Measurements from ENCODE around the gene HES3.

The HES3 gene

GRCh38 chr1:6220236-6220635, 23.7 kb upstream of the HES3 start:
- no peak for DNase-seq

- no peak for DNase-seq
Observed at GRCh38 chr1:6221210-6221784, 22.7 kb upstream of the HES3 start.

- no peak for DNase-seq
Observed at GRCh38 chr1:6222636-6223035, 21.3 kb upstream of the HES3 start.

- DNase-seq, result no peak
Observed at GRCh38 chr1:6223617-6224016, 20.4 kb upstream of the HES3 start.

GRCh38 chr1:6224718-6225117, 19.3 kb upstream of the HES3 start:
- no peak for DNase-seq

GRCh38 chr1:6225651-6226050, 18.3 kb upstream of the HES3 start:
- no peak for DNase-seq

GRCh38 chr1:6233376-6233775, 10.6 kb upstream of the HES3 start:
- DNase-seq, result no peak

- DNase-seq, result no peak
Observed at GRCh38 chr1:6234502-6235295, 9.3 kb upstream of the HES3 start.

- DNase-seq, result peak; percentile 10
Observed at GRCh38 chr1:6235296-6235677, 8.7 kb upstream of the HES3 start.

GRCh38 chr1:6237093-6237492, 6.9 kb upstream of the HES3 start:
- no peak for DNase-seq

- no peak for DNase-seq
Observed at GRCh38 chr1:6239213-6239752, 4.7 kb upstream of the HES3 start.

GRCh38 chr1:6239950-6240768, 3.8 kb upstream of the HES3 start:
- no peak for DNase-seq

- DNase-seq, result no peak
Observed at GRCh38 chr1:6241107-6241886, 2.7 kb upstream of the HES3 start.

GRCh38 chr1:6241887-6242740, 1.9 kb upstream of the HES3 start:
- DNase-seq, result no peak

GRCh38 chr1:6243053-6243834, 735 bp upstream of the HES3 start:
- DNase-seq, result no peak

- no peak for DNase-seq
Observed at GRCh38 chr1:6244401-6245049, 546 bp downstream of the HES3 start.

- DNase-seq, result peak; percentile 80
Observed at GRCh38 chr1:6245086-6245868, 1.3 kb downstream of the HES3 start.

- peak; percentile 43 for DNase-seq
Observed at GRCh38 chr1:6245869-6246496, 2.0 kb downstream of the HES3 start.

Measured in CD4-positive, alpha-beta T cell treated with Interleukin-17A for 1 hour (primary cell).